ENCODE data around the gene C4B.
"Not testable (repeated sequence)": the region's sequence is repeated elsewhere in the genome, so short reads cannot be mapped to it uniquely, and the experiment has no call there.

The C4B gene

DNA sequence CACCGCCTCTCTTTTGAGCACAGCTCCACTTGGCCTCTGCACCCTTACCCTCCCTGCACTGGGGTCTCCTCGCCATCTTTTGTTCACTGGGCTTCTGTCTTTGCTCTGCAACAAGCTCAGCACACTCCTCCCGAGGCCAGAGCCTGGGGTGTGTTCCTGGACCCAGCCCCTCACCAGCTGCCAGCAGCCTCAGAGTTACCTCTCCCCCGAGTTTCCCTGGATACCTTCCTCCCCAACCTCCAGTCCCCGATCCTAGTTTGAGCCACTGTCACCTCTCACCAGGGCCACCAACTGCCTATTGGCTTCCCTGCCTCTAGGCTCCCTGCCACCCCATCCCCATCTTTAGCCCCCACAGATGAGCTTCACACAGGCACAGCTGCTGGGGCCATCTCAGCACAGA lies 36.0 kb downstream of the C4B start:
- TF ChIP-seq, protein P1, sequence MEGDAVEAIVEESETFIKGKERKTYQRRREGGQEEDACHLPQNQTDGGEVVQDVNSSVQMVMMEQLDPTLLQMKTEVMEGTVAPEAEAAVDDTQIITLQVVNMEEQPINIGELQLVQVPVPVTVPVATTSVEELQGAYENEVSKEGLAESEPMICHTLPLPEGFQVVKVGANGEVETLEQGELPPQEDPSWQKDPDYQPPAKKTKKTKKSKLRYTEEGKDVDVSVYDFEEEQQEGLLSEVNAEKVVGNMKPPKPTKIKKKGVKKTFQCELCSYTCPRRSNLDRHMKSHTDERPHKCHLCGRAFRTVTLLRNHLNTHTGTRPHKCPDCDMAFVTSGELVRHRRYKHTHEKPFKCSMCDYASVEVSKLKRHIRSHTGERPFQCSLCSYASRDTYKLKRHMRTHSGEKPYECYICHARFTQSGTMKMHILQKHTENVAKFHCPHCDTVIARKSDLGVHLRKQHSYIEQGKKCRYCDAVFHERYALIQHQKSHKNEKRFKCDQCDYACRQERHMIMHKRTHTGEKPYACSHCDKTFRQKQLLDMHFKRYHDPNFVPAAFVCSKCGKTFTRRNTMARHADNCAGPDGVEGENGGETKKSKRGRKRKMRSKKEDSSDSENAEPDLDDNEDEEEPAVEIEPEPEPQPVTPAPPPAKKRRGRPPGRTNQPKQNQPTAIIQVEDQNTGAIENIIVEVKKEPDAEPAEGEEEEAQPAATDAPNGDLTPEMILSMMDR (conservative IDR thresholded peaks at IDR 0.05; ENCODE audit: low read length) = no peak
- no peak for DNase-seq (ENCODE audit: low read depth)
- no peak overlapping the region for H3K4me3 ChIP-seq (ENCODE audit: low read length)

DNA sequence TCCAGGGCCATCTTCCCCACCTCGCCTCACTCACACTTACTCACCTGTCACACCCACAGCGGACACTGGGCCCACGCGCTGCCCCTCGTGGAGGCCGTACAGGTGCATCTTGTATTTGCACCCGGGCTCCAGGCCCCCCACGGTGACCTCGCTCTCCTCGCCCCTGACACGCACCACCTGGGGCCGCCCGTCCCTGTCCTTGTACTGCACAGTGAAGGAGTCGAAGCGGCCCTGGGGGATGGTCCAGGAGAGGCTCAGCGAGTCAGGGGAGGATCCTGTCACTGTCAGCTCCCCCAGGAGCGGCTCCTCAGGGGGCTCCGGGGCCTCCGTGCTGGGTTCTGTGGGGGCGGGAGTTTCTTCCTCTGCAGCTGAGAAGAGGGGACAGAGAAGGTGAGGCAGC lies 38.0 kb downstream of the C4B start:
- DNase-seq (ENCODE audit: low read depth); H3K4me3 ChIP-seq (ENCODE audit: low read length): not testable (repeated sequence)

DNA sequence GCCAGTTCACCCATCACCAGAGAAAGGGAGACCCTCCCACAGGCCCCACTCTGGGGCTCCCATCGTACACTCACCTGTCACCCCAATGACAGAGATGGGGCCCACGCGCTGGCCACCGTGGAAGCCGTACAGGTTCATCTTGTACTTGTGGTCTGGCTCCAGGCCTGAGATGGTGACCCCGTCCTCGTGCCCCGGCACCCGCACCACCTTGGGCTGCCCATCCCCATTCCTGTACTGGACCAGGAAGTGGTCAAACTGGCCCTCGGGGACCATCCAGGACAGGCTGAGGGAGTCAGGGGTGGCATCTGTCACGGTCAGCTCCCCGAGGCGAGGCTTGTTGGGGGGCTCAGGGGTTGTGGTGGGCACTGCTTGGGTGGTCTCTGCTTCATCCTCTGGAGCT lies 38.7 kb downstream of the C4B start:
- H3K4me3 ChIP-seq (ENCODE audit: low read length) = not testable (repeated sequence)

DNA sequence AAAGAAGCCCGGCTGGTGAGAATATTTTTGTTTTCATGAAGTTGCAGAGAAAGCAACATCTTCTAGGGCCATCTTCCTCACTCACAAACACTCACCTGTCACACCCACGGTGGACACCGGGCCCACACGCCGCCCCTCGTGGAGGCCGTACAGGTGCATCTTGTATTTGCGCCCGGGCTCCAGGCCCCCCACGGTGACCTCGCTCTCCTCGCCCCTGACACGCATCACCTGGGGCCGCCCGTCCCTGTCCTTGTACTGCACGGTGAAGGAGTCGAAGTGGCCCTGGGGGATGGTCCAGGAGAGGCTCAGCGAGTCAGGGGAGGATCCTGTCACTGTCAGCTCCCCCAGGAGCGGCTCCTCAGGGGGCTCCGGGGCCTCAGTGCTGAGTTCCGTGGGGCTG lies 41.2 kb downstream of the C4B start:
- not testable (repeated sequence) for H3K4me3 ChIP-seq (ENCODE audit: low read length); DNase-seq (ENCODE audit: low read depth)

More for the DNA sequence above, 38.7 kb downstream of the C4B start:
- not testable (repeated sequence) for DNase-seq (ENCODE audit: low read depth)

DNA sequence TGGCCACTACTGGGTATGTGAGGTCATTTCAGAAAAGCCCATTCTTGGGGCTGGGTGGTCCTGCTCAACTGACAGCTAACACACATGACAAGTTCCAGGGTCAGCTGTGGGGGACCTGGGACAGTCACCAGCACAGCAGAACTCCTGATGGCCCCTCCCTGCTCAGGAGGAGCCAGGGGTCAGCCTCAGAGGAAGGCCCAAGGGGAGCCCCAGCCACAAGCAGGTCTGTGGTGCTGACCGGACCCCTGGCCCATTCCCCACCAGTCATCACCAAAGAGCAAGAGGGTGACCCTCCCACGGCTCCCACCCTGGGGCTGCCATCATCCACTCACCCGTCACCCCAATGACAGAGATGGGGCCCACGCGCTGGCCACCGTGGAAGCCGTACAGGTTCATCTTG lies 41.7 kb downstream of the C4B start:
- TF ChIP-seq, protein P1 (conservative IDR thresholded peaks at IDR 0.05; ENCODE audit: low read length) = no peak
- no peak for DNase-seq (ENCODE audit: low read depth)
- no peak overlapping the region for H3K4me3 ChIP-seq (ENCODE audit: low read length)

DNA sequence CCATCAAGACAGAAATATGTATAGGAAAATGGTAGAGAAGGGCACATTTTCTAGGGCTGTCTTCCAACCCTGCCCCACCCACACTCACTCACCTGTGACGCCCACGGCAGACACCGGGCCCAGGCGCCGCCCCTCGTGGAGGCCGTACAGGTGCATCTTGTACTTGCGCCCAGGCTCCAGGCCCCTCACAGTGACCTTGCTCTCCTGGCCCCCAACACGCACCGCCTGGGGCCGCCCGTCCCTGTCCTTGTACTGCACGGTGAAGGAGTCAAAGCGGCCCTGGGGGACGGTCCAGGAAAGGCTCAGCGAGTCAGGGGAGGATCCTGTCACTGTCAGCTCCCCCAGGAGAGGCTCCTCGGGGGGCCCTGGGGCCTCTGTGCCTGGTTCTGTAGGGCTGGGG lies 43.4 kb downstream of the C4B start:
- DNase-seq (ENCODE audit: low read depth) = no peak
- no peak overlapping the region for H3K4me3 ChIP-seq (ENCODE audit: low read length)
- TF ChIP-seq, protein P1 (conservative IDR thresholded peaks at IDR 0.05; ENCODE audit: low read length) = no peak

DNA sequence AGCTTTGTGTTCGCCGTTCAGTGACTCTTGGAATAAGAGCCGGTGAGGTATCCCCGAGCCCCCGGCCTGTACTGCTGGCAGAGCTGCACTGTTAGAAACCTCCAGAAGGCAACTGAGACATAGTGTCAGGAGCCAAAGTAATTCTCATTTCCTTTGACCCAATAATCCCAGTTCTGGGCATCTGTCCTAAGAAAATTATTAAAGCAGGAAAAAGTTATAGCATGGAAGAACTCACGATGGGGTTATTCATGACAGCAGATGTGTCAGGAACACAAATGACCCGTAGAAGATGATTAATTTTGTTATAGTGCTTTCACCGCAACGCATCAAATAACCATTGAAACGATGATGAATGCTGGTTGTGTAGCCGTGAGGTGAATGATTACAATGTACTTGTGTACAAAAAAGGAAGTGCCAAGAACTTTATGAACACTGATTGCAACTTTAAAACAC lies 43.9 kb downstream of the C4B start:
- TF ChIP-seq, protein P1 (conservative IDR thresholded peaks at IDR 0.05; ENCODE audit: low read length) = no peak
- H3K4me3 ChIP-seq (ENCODE audit: low read length) = no peak overlapping the region
- no peak for DNase-seq (ENCODE audit: low read depth)

DNA sequence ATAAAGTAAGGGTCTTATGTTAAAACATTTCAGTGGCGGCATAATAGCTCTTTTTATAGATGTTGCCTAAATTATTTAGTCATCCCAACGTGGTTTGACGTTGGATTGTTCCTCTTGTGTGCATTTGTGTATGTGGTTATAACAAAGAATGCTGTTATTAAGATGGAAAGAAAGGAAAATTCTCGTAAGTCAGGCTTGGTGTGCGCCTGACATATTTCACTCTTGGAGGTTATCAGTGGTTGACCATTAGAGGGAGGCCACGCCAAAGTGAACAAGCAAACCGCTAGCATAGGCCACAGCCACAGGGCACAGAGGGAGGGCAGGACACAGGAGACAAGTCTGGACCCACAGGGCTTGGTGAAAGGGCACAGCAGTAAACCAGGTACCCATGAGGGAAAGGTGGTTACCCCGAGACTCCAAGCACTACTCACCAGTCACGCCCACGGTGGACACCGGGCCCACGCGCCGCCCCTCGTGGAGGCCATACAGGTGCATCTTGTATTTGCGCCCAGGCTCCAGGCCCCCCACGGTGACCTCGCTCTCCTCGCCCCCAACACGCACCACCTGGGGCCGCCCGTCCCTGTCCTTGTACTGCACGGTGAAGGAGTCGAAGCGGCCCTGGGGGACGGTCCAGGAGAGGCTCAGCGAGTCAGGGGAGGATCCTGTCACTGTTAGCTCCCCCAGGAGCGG lies 46.5 kb downstream of the C4B start:
- DNase-seq (ENCODE audit: low read depth) = no peak
- TF ChIP-seq, protein P1 (conservative IDR thresholded peaks at IDR 0.05; ENCODE audit: low read length) = peak; percentile 16; the same call in 1 of the 2 replicates
- no peak overlapping the region for H3K4me3 ChIP-seq (ENCODE audit: low read length)

DNA sequence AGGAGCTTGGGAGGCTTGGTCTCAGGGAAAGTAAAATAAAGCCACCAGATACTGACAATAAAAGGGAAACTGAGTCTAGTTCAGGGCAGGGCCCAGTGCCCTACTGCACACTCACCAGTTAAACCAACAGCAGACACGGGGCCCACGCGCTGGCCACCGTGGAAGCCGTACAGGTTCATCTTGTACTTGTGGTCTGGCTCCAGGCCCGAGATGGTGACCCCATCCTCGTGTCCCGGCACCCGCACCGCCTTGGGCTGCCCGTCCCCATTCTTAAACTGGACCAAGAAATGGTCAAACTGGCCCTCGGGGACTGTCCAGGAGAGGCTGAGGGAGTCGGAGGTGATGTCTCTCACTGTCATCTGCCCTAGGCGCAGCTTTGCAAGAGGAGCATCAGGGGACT lies 50.1 kb downstream of the C4B start:
- TF ChIP-seq, protein P1 (conservative IDR thresholded peaks at IDR 0.05; ENCODE audit: low read length) = no peak
- no peak overlapping the region for H3K4me3 ChIP-seq (ENCODE audit: low read length)
- DNase-seq (ENCODE audit: low read depth) = no peak

DNA sequence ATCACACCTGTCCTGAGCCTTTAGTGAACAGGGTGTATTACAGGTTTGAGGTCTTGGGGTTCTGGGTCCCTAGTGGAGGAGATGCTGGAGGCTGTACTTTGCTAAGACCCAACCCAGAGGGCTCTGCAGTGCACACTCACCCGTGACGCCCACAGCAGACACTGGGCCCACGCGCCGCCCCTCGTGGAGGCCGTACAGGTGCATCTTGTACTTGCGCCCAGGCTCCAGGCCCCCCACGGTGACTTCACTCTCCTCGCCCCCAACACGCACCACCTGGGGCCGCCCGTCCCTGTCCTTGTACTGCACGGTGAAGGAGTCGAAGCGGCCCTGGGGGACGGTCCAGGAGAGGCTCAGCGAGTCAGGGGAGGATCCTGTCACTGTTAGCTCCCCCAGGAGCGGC lies 52.9 kb downstream of the C4B start:
- DNase-seq (ENCODE audit: low read depth); H3K4me3 ChIP-seq (ENCODE audit: low read length): not testable (repeated sequence)

DNA sequence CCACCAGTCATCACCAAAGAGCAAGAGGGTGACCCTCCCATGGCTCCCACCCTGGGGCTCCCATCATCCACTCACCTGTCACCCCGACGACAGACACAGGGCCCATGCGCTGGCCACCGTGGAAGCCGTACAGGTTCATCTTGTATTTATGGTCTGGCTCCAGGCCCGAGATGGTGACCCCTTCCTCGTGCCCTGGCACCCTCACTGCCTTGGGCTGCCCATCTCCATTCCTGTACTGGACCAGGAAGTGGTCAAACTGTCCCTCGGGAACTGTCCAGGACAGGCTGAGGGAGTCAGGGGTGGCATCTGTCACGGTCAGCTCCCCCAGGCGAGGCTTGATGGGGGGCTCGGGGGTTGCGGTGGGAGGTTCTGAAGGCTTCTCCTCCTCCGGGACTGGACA lies 53.7 kb downstream of the C4B start:
- DNase-seq (ENCODE audit: low read depth); H3K4me3 ChIP-seq (ENCODE audit: low read length): not testable (repeated sequence)

All from AG10803 (cell line).